Measurements from ENCODE around the gene PDIA5.
"Not testable (repeated sequence)": the region's sequence is repeated elsewhere in the genome, so short reads cannot be mapped to it uniquely, and the experiment has no call there.

PDIA5 gene

GRCh38 chr3:123150449-123151215 lies 83.8 kb downstream of the PDIA5 start:
- DNase-seq (ENCODE audit: low read depth in 3 of 3): no peak

- DNase-seq (ENCODE audit: low read depth in 3 of 3): no peak
These were observed 84.5 kb downstream of the PDIA5 start for GRCh38 chr3:123151251-123151705.

- DNase-seq (ENCODE audit: low read depth in 3 of 3): not testable (repeated sequence)
These were observed 85.1 kb downstream of the PDIA5 start for GRCh38 chr3:123151853-123152420.

- no peak for DNase-seq (ENCODE audit: low read depth in 3 of 3)
These were observed 85.9 kb downstream of the PDIA5 start for GRCh38 chr3:123152687-123153086.

GRCh38 chr3:123153125-123154019 lies 86.5 kb downstream of the PDIA5 start:
- DNase-seq (ENCODE audit: low read depth in 3 of 3): no peak

GRCh38 chr3:123154020-123154985 lies 87.5 kb downstream of the PDIA5 start:
- no peak for DNase-seq (ENCODE audit: low read depth in 3 of 3)

- no peak for DNase-seq (ENCODE audit: low read depth in 3 of 3)
These were observed 88.7 kb downstream of the PDIA5 start for GRCh38 chr3:123155471-123156011.

- no peak for DNase-seq (ENCODE audit: low read depth in 3 of 3)
These were observed 89.6 kb downstream of the PDIA5 start for GRCh38 chr3:123156276-123156995.

GRCh38 chr3:123157209-123157597 lies 90.4 kb downstream of the PDIA5 start:
- DNase-seq (ENCODE audit: low read depth in 3 of 3): no peak

- no peak for DNase-seq (ENCODE audit: low read depth in 3 of 3)
These were observed 90.9 kb downstream of the PDIA5 start for GRCh38 chr3:123157598-123158287.

- no peak for DNase-seq (ENCODE audit: low read depth in 3 of 3)
These were observed 91.5 kb downstream of the PDIA5 start for GRCh38 chr3:123158330-123158729.

GRCh38 chr3:123158899-123159390 lies 92.1 kb downstream of the PDIA5 start:
- no peak for DNase-seq (ENCODE audit: low read depth in 3 of 3)

GRCh38 chr3:123159926-123160635 lies 93.3 kb downstream of the PDIA5 start:
- no peak for DNase-seq (ENCODE audit: low read depth in 3 of 3)

- no peak for DNase-seq (ENCODE audit: low read depth in 3 of 3)
These were observed 94.3 kb downstream of the PDIA5 start for GRCh38 chr3:123161167-123161566.

- DNase-seq (ENCODE audit: low read depth in 3 of 3): no peak
These were observed 96.3 kb downstream of the PDIA5 start for GRCh38 chr3:123163141-123163540.

GRCh38 chr3:123165163-123165562 lies 98.3 kb downstream of the PDIA5 start:
- no peak for DNase-seq (ENCODE audit: low read depth in 3 of 3)

- no peak for DNase-seq (ENCODE audit: low read depth in 3 of 3)
These were observed 100.9 kb downstream of the PDIA5 start for GRCh38 chr3:123167686-123168085.

GRCh38 chr3:123168122-123168521 lies 101.3 kb downstream of the PDIA5 start:
- DNase-seq (ENCODE audit: low read depth in 3 of 3): no peak

- DNase-seq (ENCODE audit: low read depth in 3 of 3): no peak
These were observed 101.8 kb downstream of the PDIA5 start for GRCh38 chr3:123168605-123169004.
